T-helper 2 cell treated with Interferon-gamma antibody and Interleukin-4, amounts not matched to agents 5 μg/mL and 100 μg/mL, for 36 hours (primary cell): Measurements from ENCODE around the gene QDPR.

Experiments
- DNase-seq: peaks from one replicate; pipeline ENCODE4 v3.0.0; 2021; ENCODE audit warnings: low spot score
- H3K27ac Mint-ChIP-seq: one replicate; pipeline ENCODE4 v1.8.0; 2021; ENCODE audit warnings: mild to moderate bottlenecking, mixed read lengths
- H3K27me3 Mint-ChIP-seq: one replicate; pipeline ENCODE4 v1.8.0; 2021; ENCODE audit warnings: low read depth, mixed read lengths
- H3K36me3 Mint-ChIP-seq: one replicate; pipeline ENCODE4 v1.8.0; 2021; ENCODE audit warnings: low read depth, mixed read lengths
- H3K4me1 Mint-ChIP-seq: one replicate; pipeline ENCODE4 v1.8.0; 2021; ENCODE audit warnings: low read depth, mixed read lengths
- H3K4me3 Mint-ChIP-seq: one replicate; pipeline ENCODE4 v1.8.0; 2022; ENCODE audit warnings: mild to moderate bottlenecking, moderate library complexity, mixed read lengths
- H3K9me3 Mint-ChIP-seq: one replicate; pipeline ENCODE4 v1.8.0; 2021; ENCODE audit warnings: mixed read lengths

QDPR gene

DNA sequence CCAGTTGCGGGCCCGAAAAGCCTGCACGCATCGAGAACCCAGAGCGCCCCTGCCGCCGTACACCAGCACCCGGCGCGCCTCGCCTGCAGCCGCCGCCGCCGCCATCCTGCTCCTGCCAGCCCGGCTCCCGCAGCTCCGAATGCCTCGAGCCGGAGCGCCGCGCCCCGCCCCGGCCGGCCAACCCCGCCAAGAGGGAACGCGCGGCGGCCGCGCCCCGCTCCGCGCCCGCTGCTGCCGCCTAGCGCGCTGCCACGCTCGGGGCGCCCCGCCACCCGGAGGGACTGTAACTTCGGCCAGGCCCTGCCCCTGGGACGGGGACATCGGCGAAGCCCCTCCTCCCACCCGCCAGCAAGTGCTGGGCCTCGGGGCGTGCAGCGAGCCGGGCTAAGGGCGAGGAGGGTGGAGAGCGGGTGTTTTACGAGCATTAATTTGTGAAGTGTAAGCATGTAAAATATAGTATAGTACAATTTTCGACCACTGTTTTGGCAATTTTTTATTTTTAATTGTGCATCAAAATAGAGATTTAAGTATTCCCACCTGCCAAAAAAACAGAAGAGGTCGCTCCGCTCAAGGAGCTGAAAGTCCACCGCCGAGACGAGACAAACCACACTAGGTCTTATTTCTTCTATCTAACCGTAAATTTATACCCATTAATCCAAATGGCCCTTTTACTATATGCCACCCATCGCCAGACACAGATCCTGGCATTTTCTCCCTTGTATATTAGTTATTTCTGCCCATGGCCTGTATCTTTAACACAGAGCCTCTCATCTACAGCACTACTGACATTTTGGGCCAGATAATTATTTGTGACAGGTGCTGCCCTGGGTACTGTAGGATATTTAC lies at the start of gene QDPR:
TSS of gene QDPR (minus strand) at position 141 of the 846 bp plus-strand sequence. CDS start at position 105, 36 bp downstream.
- Mint-ChIP-seq H3K36me3 (peaks cover 10% of the 10 kb centered on the region), H3K4me1 (peaks cover 20% of the 10 kb centered on the region), H3K27ac (peak within 1 kb of the TSS; percentile 91), H3K27me3 (peaks cover 13% of the 10 kb centered on the region), H3K4me3 (peak within 1 kb of the TSS; percentile 96), H3K9me3 (no peaks in the 10 kb centered on the region)
- DNase-seq: peak; percentile 83

DNA sequence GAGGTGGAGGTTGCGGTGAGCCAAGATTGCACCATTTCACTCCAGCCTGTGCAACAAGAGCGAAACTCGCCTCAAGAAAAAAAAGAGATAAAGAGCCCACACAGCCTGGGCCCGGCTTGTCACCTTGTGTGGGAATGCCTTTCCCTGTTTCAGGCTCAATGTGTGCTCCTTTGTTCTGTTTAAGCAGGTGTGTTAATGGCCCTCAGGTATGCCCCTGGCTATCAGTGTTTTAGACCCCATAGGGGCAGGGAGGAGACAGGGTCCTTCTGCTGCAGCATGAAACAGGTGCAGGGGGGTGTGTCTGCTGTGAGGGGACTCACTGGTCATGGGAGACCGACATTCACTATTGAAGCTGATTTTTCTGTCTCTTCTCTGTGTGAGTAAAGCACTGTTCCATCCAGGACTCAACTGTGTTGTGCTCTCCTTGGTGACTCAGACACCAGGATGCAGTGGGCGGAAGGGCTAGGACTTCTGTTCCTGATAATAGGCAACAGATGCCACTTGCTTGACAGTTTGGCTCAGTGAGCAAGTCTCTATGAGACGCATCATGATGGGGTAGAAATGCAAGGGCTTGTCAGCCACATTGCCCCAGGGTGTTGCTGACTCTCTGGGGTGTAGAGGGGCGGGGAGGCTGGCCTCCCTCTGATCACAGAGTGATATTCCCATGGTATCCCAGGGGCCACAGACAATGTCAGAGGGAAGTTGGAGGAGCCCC lies 49.5 kb upstream of the QDPR start:
- no peak for DNase-seq
- no peak overlapping the region for H3K27ac Mint-ChIP-seq
- H3K9me3 Mint-ChIP-seq: no peaks in the 10 kb centered on the region
- H3K4me3 Mint-ChIP-seq: no peak overlapping the region
- no peaks in the 10 kb centered on the region for H3K4me1 Mint-ChIP-seq
- peaks cover 7% of the 10 kb centered on the region for H3K27me3 Mint-ChIP-seq
- no peaks in the 10 kb centered on the region for H3K36me3 Mint-ChIP-seq

DNA sequence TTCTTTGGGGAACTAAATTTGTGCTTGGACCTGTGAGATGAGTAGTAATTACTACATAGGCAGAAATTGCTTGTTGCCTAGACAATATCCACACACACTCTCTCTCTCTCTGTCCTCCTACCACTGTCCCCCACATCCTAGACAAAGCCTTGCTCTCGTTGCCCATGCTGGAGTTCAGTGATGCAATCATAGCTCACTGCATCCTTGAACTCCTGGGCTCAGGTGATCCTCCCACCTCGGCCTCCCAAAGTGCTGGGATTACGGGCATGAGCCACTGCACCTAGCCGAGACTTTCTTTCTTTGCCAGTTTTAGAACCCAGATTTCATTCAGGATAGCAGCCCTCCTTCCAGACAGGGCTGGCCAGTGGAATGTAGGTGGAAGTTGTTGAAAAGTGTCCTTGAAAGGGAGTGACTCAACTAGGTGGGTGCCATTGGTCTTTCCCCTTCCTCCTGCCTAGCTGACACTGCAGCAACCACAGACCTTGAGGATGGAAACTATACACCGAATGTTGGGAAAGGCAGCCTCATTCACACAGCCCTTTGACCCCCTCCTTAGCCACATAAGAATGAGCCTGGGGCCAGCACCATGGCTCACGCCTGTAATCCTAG lies 48.3 kb upstream of the QDPR start:
- Mint-ChIP-seq H3K4me3 (no peak overlapping the region), H3K36me3 (no peaks in the 10 kb centered on the region), H3K27ac (no peak overlapping the region), H3K9me3 (no peaks in the 10 kb centered on the region), H3K4me1 (no peaks in the 10 kb centered on the region), H3K27me3 (peaks cover 11% of the 10 kb centered on the region)
- DNase-seq: no peak

DNA sequence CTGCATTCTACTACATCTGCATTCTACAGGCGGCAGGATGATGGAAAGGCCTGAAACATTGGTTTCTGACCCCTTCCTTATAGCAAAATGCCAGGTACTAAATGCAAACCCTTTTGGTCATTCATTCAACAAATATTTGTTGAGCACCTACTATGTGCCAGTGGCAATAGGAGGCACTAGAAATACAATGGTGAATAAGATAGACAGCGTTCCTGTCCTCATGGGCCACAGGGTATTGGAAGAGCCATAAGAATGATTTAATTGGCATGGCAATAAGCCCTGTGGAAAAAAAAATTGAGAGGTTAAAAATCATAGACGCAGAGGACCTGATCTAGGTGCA lies 47.8 kb upstream of the QDPR start:
- no peak for DNase-seq

DNA sequence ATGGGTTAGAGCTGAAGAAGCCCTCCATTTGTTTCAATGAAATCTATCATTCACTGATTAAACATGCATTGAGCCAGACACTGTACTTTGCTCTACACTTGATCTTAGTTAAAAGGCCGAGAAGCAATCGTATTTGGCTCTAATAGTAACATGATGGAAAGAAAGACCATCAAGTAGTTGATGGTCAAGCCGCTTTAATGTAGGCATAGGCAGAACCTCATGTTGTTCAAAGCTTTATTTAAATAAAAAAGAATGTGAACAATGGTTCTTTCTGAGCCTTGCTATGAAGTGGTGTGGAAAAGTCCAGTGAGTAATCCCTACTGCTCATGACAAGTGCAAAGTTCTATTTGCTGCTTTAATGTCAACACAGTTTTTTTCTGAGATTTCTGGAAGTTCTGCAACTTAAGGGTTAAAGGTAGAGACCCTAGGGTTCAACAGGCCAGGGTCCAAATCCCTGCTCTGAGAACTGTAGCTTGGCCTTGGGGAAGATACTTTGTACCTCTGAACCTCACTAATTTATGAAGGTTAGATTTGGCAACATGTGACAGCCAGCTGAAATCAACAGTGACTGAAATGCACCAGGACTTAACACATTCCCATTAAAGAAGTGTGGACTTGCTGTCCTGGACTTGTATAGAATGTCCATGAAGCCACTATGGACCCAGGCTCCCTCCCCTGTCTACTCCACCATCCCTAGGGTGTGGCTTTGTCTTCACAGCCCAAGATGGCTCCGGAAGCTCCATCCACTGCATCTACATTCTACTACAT lies 47.2 kb upstream of the QDPR start:
- Mint-ChIP-seq H3K27ac (no peak overlapping the region), H3K27me3 (peaks cover 14% of the 10 kb centered on the region), H3K4me1 (peaks cover 5% of the 10 kb centered on the region), H3K36me3 (no peaks in the 10 kb centered on the region), H3K9me3 (no peaks in the 10 kb centered on the region), H3K4me3 (no peak overlapping the region)
- no peak for DNase-seq

More for the DNA sequence above, 47.8 kb upstream of the QDPR start:
- no peaks in the 10 kb centered on the region for H3K36me3 Mint-ChIP-seq
- H3K4me3 Mint-ChIP-seq: no peak overlapping the region
- no peak overlapping the region for H3K27ac Mint-ChIP-seq
- peaks cover 15% of the 10 kb centered on the region for H3K27me3 Mint-ChIP-seq
- peaks cover 3% of the 10 kb centered on the region for H3K4me1 Mint-ChIP-seq
- H3K9me3 Mint-ChIP-seq: no peaks in the 10 kb centered on the region

DNA sequence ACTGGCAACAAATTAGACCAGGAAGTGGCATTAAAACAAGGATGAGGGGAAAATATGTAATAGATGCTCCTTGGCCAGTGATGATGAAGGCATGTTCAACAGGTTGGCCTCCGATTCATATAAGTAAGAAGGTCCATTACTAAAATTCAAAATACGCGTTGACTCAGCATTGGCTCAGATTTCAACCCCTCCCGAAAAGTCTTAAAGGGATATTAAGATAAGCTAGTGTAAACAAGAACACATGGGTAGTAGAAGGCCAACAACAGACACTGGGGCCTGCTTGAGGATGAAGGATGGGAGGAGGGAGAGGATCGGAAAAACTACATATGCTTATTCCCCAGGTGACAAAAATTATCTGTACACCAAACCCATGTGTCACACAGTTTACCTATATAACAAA lies 46.0 kb upstream of the QDPR start:
- H3K27ac Mint-ChIP-seq: no peak overlapping the region
- H3K27me3 Mint-ChIP-seq: peaks cover 14% of the 10 kb centered on the region
- H3K4me3 Mint-ChIP-seq: no peak overlapping the region
- H3K4me1 Mint-ChIP-seq: peaks cover 5% of the 10 kb centered on the region
- no peaks in the 10 kb centered on the region for H3K36me3 Mint-ChIP-seq
- no peak for DNase-seq
- H3K9me3 Mint-ChIP-seq: no peaks in the 10 kb centered on the region

DNA sequence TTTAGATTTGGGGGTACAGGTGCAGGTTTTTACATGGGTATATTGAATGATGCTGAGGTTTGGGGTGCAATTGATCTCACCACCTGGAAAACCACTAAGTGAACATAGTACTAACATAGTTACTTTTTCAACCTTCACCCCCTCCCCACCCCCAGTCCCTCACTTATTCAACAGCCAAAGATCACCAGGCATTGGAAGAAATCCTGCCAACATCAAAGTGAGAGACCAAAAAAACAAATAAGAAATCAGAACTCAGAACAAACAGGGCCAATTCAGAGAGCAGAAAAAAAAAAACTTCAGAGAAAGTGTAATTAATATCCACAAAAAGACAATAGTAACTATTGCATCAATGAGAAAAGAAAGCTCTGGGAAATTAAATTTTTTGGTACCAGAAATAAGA lies 44.6 kb upstream of the QDPR start:
- no peak overlapping the region for H3K4me3 Mint-ChIP-seq
- no peak overlapping the region for H3K27ac Mint-ChIP-seq
- no peak for DNase-seq
- peaks cover 22% of the 10 kb centered on the region for H3K27me3 Mint-ChIP-seq
- no peaks in the 10 kb centered on the region for H3K36me3 Mint-ChIP-seq
- H3K4me1 Mint-ChIP-seq: peaks cover 5% of the 10 kb centered on the region
- no peaks in the 10 kb centered on the region for H3K9me3 Mint-ChIP-seq

DNA sequence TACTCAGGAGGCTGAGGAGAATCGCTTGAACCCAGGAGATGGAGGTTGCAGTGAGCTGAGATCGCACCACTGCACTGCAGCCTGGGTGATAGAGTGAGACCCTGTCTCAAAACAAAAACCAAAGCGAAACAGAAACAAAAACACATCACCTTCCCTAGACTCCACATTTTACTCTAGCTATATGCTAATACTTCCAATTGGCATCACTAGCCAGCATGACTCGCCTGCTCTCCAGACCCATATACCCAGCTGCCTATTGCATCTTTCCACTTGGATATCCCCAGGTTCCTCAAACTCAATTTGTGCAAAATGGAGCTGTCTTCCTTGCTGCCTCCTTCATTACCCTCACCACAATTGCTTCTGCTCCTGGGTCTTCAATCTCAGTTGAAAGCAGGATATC lies 42.7 kb upstream of the QDPR start:
- H3K27ac Mint-ChIP-seq: no peak overlapping the region
- peaks cover 24% of the 10 kb centered on the region for H3K27me3 Mint-ChIP-seq
- H3K4me1 Mint-ChIP-seq: peaks cover 5% of the 10 kb centered on the region
- H3K4me3 Mint-ChIP-seq: no peak overlapping the region
- DNase-seq: no peak
- H3K36me3 Mint-ChIP-seq: no peaks in the 10 kb centered on the region
- no peaks in the 10 kb centered on the region for H3K9me3 Mint-ChIP-seq

DNA sequence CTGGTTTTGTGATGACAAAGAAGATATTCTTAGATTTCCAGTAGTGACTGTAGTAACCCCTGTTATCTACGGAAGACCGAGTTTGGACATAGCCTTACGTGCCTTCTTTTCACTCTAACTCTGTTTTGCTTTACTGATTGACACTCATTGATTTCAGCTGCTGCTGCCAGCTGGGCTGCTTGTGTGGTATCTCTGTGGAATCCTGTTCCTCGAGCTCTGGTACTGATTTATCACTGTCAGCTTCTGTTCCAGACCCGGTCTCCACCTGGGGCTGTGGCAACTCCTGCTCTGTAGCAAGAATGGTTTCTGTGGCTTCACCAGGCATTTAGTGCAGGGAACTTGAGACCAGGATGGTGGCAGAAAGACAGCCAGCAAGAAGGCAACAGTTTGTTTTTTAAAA lies 40.5 kb upstream of the QDPR start:
- H3K36me3 Mint-ChIP-seq: no peaks in the 10 kb centered on the region
- peaks cover 22% of the 10 kb centered on the region for H3K27me3 Mint-ChIP-seq
- no peak overlapping the region for H3K4me3 Mint-ChIP-seq
- DNase-seq: no peak
- no peaks in the 10 kb centered on the region for H3K9me3 Mint-ChIP-seq
- H3K27ac Mint-ChIP-seq: no peak overlapping the region
- H3K4me1 Mint-ChIP-seq: peaks cover 9% of the 10 kb centered on the region

DNA sequence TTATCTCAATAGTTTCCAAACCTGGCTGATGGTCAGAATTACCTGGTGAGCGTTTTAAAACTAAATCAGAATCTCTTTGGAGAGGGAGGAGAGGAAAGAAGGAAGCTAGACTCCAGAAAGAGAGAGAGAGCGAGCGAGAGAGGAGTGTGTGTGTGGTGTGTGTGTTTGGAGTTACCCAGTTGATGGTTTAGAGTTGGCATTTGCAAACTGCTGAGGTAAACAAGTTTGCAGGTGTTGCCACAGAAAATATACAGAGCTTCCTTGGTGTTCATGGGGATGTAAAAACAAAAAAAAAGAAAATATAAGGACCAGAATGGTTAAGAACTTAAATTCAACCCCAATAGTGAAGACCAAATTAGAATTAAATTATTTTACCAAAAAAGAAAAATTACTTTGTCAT lies 38.7 kb upstream of the QDPR start:
- peaks cover 18% of the 10 kb centered on the region for H3K27me3 Mint-ChIP-seq
- no peaks in the 10 kb centered on the region for H3K9me3 Mint-ChIP-seq

DNA sequence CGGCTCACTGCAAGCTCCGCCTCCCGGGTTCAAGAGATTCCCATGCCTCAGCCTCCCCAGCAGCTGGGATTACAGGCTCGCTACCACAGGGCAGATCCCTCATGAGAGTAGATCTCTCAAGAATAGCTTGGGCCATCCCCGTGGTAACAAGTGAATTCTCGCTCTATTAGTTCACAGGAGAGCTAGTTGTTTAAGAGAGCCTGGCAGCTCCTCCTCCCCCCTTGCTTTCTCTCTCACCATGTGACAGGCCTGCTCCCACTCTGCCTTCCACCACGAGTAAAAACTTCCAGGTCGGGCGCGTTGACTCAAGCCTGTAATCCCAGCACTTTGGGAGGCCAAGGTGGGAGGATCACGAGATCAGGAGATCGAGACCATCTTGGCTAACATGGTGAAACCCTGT lies 34.8 kb upstream of the QDPR start:
- Mint-ChIP-seq H3K27me3 (peaks cover 13% of the 10 kb centered on the region), H3K9me3 (no peaks in the 10 kb centered on the region), H3K36me3 (no peaks in the 10 kb centered on the region), H3K4me1 (peaks cover 4% of the 10 kb centered on the region), H3K4me3 (no peak overlapping the region), H3K27ac (no peak overlapping the region)
- no peak for DNase-seq

More for the DNA sequence above, 38.7 kb upstream of the QDPR start:
- H3K27ac Mint-ChIP-seq: no peak overlapping the region
- no peak for DNase-seq
- H3K4me1 Mint-ChIP-seq: peaks cover 9% of the 10 kb centered on the region
- no peaks in the 10 kb centered on the region for H3K36me3 Mint-ChIP-seq
- no peak overlapping the region for H3K4me3 Mint-ChIP-seq

DNA sequence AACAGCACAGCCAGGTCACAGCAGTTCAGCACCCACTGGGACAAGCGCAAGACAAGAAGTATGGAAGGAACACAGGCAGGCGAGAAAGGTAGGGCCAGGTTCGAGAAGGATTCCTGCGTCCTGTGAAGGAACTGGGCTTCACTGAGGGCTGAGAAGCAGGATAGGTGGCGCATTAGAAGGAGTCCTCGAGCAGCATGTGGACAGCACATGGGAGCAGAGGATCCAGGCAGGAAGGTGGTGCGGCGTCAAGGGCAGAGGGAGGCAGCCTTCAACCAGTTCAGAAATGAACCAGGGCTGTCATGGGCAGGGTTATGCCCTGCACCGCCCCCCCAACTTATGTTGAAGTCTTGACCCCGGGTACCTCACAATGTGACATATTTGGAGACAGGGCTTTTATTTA lies 34.3 kb upstream of the QDPR start:
- Mint-ChIP-seq H3K27ac (no peak overlapping the region), H3K4me3 (no peak overlapping the region)

DNA sequence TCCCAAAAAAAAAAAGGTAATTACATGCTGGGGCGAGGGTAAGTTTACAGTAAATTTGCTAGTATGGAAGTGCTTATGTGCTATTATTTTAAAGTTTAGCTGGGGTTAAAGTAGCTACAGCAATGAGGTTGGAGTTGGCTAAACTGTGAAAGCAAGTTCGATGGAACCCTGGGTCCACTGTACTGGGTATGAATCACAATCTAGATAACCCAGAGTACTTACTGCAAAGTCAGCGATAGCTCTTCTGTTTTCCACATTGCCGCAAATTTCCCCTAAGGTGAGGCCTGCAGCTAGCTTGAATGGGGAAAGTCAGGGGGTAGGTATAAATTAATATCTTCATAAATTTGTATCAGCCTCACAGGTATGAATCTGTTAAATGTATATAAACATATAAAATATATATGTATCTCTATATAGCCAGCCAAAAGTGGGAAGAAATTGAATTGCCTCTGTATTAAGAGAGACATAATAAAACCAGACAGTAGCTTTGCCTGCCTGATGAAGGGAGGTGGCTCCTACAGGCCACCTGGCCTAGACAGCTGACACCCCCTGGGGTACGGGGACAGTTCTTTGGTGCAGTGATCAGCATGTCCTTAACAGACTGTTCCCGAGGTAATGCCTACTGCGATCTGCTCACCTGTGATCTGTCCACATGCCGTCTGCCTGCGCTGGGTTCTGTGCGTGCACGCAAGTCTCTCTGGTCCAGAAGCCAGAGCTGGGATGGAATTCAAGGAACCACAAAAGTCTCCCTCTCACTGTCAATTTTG lies 33.7 kb upstream of the QDPR start:
- peaks cover 10% of the 10 kb centered on the region for H3K27me3 Mint-ChIP-seq
- H3K36me3 Mint-ChIP-seq: no peaks in the 10 kb centered on the region
- no peak overlapping the region for H3K27ac Mint-ChIP-seq
- DNase-seq: no peak
- H3K9me3 Mint-ChIP-seq: no peaks in the 10 kb centered on the region
- no peak overlapping the region for H3K4me3 Mint-ChIP-seq
- H3K4me1 Mint-ChIP-seq: peaks cover 4% of the 10 kb centered on the region

More for the DNA sequence above, 34.3 kb upstream of the QDPR start:
- H3K4me1 Mint-ChIP-seq: peaks cover 4% of the 10 kb centered on the region
- no peak for DNase-seq
- H3K9me3 Mint-ChIP-seq: no peaks in the 10 kb centered on the region
- H3K36me3 Mint-ChIP-seq: no peaks in the 10 kb centered on the region
- H3K27me3 Mint-ChIP-seq: peaks cover 10% of the 10 kb centered on the region
